ENCODE measurements around the gene PTPN13.
A peak's percentile ranks its signal among the peaks of the same experiment; 100 is the strongest.

Gene PTPN13

DNA sequence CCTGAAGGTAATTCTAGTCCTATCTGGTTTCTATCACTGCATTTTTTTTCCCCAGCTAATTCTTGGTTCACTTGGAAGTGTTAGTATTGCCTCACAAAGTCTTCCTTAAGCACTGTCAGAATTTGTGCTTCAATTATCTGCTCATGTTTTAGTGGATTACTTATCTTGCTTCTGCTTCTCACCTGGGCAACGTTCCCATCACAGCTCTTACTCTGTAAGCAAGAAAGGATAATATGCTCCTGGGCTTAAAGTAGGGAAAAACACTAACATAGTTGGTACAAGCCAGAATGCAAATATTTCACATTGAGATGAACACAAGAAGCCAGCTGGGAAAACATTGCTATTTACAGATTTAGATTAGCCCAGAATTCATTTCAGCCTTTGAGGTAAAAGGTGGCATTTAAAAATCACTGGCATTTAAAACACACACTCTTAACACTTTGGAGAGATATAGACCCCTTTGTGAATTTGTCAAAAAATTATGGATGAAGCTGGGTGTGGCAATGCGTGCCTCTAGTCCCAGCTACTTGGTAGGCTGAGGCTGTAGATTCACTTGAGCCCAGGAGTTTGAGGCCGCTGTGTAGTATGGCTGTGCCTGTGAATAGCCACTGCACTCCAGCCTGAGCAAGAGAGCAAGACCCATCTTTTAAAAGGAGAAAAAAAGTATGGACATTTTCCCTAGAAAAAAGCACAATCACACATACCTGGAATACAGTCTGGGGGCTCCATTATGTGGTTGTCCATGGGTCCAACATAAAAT is 6.6 kb upstream of the PTPN13 start:
- DNase-seq (ENCODE audit: low spot score), result no peak

DNA sequence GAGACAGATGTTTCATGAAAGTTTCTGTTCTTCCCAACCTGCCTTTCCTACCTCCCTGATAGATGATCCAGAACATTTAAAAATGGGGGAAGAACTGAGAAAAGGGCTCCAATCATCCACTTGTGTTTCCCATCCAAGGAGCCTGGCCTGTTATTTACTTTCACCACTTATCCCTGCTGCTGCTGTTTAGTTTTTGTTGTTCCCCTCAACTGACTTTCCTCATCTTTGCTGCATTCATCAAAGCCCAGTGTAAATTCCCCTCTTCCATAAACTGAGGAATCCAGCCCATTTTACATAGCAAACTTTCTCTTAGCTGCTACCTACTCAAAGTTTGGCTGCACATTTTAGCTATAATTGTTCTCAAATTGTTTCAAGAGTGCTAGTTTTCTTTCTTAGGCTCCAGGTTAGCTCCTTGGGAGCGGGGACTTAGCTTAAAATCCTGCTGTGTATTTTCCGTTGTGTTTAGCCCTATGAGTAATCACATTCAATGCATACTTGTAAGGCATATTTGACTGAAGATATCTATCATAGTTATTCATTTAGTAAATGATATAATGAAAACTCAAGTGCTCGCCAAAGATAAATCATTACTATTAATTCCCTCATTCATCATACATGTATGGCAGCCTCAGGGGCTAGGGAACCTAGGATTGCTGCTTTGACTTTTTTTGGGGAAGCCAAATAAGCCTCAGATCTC is 1.4 kb upstream of the PTPN13 start:
- peak; percentile 87 for DNase-seq (ENCODE audit: low spot score)

DNA sequence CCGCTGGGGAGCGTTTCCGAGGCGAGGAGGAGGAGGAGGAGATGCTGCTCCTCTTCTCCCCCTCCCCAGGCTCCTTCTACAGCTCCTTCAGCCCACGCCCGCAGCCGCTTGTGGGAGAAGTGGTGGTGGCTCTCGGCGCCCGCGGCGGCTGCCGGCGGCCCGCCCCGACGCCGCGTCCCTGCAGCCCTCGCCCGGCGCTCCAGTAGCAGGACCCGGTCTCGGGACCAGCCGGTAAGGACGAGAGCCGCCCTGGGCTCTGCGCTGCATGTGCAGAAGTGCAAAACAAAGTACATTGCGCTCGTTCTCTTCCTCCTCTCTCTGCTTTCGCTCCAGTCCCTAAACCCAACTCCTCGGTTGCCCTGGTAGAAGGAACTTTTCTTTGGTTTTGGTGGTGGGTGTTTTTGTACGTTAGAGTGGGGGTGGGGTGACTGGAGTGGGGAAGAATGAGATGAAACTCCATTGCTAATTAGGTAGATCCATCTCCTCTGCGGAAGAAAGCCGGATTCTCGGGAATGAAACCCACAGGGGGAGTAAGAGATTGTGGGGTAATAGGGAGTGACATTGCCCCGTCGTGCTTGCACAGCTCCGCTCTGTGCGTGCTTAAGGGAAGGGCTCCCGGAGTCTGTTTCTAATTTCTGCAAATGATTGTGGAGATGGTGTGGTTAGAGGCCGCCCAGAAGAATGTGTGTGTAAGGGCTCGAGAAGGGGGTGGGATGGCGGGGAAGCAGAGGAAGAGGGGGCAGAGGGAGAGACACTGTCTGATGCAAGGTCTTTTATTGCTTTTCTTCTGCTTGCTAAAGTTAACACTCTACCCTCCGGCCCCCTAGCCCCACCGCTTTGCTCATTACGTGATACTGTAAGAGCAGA is 677 bp downstream of the PTPN13 start:
- DNase-seq (ENCODE audit: low spot score), result peak; percentile 78

DNA sequence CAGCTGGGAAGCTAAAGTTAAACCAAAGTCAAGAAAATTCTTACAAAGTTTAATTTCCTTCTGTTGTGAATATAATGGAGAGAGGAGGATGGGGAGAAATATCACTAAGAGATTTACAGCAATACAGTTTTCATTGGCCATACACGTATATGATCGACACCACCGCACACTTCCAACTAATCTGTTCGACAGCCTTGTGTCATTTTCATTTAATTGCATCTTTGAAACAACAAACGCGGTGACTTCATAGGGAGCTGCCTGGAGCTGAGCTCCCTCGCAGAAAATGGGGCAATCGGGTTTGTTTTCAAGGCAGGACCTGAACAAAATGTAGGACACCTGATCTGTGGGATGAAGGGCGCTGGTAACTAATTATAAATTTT is 1.3 kb downstream of the PTPN13 start:
- peak; percentile 43 for DNase-seq (ENCODE audit: low spot score)

DNA sequence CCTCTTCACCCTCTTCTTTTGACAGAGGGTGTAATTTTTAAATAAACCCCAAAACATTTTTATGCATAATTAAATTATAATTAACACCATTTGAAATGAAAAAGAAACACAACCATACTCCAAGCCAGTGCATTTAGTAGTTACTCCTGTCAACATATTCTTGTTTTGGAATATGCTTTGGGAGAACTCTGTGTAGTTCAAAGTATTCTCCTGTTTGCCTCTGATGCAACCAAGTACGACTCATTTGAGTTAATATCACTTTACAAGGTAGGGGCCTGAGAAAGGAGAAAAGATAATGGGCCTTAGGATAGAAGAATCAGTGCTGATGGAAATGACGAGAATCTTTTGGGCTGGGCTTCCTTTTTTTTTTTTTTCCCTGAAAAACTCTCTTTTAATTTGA is 2.7 kb downstream of the PTPN13 start:
- DNase-seq (ENCODE audit: low spot score), result no peak

DNA sequence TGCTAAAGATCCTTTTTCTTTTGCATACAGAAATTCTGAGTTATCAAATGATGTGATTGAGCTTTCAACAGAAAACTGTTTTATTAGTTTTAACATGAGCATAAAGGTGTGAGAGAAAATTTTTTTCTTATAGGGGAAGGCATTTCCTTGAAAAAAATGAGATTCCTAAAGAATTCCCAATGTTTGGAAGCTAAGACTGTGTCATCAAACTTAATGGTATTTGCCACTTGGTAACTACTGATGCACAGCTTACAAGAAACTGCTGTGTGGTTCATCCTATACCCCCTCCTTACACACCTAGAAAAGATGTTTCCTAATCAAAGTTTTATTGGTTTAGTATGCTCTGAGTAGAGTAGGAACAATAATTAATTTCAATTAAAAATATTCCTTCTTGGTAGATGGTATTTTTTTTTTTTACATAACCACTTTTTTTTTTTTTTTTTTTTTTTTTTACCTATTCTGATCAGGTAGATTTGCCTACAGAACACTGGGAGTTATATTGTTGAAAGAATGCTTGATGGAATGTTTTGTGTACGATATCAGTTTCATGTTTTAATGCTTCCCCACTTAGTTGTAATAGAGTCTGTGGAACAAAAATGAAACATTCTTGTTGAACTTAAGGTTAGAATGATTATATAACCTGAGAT is 6.0 kb downstream of the PTPN13 start:
- DNase-seq (ENCODE audit: low spot score), result peak; percentile 30

DNA sequence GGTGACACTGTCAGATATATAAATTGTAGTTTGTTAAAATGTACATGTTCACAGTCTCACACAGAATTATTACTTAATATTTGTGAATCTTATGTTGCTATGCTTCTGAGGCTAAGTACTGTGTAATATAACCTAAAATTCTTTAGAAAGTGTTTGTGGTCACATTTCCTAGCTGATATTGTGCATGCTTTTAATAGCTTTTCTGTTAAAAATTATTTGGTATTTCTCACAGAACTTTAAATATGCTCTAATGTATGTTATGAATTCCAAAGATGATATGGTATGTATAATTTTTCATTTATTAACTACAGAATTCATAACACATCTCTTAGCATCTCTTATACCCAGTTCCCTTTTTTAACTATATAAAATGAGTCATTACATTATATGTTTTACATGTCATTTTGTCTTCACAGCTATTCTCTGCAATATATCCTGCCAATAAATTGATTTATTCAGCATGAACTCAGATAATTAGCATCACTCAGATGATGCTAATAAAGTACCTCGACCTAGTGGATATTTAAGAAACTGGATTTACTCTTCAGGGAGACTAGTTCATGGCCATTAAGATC is 9.3 kb downstream of the PTPN13 start:
- DNase-seq (ENCODE audit: low spot score), result no peak

DNA sequence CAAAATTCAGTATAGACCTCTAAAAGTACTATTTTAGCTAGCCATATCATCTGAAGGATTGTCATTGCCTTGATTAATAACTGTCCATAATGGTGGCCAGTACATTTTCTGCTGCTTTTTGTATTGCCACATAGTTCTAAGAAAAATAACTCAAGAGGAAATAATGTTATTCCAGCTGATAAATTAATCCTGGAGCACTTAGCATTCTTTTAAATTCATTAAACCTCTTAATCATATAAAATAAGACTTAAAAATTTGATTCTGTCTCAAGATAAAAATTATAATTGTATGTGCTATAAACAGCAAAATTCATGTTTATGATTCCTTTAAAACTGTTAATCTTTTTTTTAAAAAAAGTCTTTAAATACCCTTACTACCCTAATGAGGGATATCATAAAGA is 12.7 kb downstream of the PTPN13 start:
- DNase-seq (ENCODE audit: low spot score), result no peak

DNA sequence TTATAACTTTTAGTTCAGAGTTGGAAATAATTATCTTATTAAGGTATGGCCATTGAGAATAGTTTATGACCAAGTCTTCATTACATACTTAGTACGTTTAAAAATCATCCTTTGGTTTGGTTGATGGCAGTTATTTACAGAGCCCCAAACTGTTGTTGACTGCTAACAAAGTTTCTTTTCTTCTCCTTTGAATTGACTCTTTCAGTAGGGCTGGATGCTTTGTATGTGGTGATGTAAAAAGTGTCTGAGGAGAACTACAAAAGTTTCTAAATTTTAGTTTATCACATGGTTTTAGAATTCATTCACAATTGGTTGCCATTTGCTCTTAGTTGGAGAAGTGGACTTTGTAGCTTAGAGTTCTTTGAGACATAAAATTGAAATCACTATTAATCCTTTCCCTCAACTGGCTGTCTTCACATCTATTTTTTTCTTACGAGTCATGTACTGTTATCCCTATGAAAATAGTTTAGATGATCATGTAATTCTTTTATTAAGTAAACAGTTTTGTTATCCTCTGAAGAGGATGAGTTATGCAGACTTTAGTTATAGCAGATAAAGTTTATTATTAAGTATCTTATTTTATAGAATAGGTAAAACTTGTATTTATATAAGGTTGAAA is 14.8 kb downstream of the PTPN13 start:
- no peak for DNase-seq (ENCODE audit: low spot score)

DNA sequence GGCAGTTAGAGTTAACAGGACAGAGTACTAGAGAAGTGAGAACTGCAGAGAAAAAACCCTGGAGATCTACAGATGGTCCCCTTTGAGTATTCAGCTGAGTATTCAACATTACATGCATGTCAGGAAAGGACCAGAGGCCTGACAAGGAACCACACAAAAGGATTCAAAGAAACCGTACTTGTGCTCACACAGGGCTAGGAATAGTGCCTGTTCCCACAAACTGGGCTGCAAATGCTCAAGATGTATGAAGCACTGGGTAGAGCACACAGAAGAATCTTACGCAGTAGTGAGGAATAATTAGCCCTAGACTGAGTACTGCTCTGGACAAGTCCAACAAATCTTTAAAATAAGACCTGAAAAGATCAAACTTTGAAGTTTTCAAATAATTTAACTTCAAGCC is 17.6 kb downstream of the PTPN13 start:
- DNase-seq (ENCODE audit: low spot score), result no peak

DNA sequence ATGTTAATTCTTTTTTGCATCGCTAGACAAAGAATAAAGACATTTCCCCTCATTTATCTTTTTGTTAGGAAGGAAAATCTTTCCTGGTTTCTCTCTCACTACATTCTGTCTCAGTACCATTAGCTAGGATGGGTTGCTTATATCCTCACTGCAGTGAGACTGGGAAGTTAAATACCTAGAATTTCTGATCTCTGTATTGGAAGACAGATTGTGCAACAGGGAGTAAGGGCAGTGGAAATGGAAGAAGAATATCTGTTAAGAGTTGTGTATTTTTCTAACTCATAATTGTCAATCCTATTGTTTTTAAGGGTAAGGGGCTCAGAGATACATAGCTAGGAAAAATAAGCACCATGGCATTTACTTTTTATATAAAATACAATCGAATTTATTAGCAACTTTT is 19.6 kb downstream of the PTPN13 start:
- no peak for DNase-seq (ENCODE audit: low spot score)

DNA sequence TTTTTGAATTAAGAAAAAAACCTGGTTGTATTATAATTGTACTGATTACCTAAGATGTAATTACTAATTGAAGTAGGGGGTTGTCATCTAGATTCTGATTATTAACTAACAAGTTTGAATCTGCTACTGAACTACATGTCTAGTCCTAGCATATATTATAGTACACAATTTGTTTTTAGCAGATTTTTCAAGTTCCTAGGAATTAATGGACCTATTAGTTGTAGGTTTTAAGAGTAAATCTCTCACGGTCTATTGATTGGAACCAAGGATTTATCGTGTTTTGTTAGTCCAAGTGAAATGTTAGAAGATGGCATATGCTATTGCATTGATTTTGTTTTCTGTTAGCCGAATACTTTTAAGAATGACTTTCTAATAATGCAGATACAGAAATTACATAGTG is 20.8 kb downstream of the PTPN13 start:
- peak; percentile 10 for DNase-seq (ENCODE audit: low spot score)

DNA sequence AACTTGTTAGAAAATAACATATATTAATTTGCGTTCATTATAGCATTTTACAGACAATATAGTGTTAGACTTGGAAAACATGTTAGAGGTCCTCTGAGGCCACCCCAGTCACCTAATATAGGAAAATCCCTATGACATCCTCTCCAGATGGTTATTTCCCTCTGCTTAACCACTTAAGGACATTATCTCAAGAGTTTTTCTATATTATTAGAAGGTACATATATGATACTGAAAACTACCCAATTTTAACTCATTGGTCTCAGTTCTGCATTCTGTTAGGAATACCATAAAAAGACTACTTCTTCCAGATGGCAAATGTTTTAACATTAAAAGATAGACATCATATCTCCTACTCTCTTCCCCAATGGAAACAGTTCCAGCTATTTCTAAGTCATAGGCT is 21.4 kb downstream of the PTPN13 start:
- DNase-seq (ENCODE audit: low spot score), result no peak

DNA sequence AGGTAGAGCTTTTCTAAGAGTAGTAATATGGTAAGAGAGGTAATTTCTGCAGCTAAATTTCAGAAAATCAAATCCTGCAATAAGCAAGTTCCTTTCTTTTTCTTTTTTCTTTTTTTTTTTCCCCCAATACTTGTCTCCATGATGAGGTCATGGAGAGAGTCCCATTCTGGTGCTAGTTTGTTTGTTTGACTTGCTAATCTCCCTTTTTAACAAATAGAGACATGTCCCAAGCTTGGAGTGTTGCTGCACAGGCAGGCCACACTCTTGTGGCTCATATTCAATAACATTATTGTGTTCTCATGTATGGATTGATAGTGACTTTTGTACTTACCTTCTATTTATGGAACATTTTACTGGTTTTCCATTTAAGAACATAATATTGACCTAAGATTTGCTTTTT is 25.5 kb downstream of the PTPN13 start:
- DNase-seq (ENCODE audit: low spot score), result no peak

DNA sequence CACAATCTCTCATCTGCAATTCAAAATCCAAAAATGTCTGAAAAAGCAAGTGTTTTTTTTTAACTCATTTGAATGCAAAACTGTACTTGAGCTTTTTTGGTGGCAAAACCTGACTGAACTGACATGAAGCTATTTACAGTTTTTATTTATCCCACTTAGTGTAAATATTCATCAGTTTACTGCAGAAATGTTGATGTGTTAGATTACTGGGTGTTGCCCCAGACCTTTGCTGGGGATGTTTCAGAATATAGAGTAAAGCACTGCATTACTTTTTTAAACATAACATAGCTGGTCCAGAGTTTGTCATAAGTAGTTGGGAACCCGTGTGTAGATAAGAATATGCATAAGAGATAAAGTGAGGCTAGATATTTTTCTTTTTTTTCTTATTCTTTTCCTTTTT is 27.3 kb downstream of the PTPN13 start:
- no peak for DNase-seq (ENCODE audit: low spot score)

DNA sequence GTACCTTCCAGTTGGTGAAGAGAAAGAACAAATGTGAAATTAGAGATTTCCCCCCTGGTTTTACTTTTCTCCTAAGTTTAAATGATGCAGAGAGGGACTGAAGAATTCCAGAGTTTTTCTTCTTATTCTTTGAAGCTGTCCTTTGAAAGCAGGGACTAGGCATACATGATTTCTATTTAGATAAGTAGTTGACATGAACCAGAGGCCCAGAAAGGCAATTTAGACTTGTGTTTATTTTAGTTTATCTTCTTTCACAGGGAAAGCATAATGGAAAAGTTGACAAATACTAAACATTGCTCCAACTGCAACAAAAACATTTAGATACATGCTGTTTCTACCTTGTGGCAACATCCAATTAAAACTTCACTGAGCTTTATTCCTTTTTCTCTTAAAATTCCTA is 32.0 kb downstream of the PTPN13 start:
- DNase-seq (ENCODE audit: low spot score), result no peak

DNA sequence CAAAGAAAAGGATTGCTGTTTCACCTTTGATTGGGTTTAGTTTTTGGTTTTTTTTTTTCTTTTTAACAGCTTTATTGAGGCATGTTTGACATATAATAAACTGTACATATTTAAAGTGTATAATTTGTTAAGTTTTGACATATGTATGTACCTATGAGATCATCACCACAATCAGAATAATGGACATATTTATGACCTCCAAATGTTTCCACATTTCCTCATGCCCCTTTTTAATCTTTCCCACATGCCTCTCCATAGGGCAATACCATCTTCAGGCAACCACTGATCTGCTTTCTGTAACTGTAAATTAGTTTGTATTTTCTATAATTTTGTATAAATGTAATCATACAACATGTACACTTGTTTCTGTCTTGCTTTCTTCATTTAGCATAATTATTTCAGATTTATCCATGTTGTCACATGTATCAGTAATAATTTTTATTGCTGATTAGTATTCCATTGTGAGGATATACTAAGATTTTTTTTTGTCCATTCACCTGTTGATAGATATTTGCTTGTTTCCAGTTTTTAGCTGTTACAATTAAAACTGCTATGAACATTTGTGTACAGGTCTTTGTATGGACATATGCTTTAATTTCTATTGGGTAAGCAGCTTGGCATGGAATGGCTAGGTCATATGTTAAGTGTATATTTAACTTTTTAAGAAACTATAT is 33.5 kb downstream of the PTPN13 start:
- DNase-seq (ENCODE audit: low spot score), result no peak

DNA sequence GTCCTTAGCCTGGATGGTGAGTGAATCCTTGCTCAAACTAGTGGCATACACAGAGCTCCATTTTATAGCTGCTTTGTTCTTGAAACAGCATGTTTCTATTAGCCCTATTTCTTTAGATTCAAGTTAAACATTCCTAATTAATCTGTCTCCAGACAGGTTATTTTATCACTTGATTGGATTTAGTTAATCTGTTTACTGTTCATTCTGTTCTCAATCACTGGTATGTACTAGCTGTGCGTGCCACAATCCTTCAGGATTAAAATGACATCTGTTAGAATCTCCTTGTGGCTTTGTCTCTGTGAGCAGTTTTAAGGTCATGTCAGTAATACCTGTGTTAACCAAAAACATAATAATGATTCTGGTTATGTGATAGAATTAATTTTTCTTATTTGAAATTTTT is 36.5 kb downstream of the PTPN13 start:
- DNase-seq (ENCODE audit: low spot score), result no peak

DNA sequence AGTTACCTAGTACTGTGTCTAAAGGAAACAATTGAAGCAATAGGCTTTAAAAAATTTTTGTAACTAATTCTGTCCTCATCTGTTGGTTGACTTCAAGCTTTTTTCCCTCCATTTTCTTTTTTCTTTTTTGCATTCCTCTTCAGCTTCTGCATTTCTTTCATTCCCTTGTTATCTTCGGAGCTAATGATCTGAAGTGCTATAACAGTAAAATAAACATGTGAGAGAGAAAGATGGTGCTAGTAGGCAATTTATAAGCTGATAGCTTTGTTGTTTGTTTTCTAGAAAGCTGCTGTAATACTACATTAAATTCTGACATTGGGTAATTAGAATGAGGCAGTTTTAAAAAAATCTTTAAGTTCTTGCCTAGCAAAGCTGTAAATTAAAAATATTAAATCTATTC is 37.1 kb downstream of the PTPN13 start:
- no peak for DNase-seq (ENCODE audit: low spot score)

DNA sequence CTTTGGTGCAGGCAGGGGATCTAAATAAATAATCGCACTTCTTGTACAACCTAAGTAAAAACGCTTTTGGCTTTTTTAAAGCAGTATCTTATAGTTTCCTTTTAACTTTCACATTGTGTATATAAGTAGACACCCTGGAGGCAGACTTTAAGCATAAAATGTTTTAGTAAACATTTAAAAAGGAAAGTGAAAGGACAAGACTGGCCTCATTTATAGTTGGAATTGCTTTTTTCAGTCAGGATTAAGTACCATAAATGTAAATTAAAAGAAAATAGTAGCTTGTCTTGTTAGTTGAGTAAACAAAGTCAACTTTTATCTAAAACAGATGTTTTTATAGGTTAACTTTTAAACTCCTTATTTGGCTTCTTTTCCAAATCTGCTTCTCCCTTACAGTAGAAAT is 39.7 kb downstream of the PTPN13 start:
- no peak for DNase-seq (ENCODE audit: low spot score)

DNA sequence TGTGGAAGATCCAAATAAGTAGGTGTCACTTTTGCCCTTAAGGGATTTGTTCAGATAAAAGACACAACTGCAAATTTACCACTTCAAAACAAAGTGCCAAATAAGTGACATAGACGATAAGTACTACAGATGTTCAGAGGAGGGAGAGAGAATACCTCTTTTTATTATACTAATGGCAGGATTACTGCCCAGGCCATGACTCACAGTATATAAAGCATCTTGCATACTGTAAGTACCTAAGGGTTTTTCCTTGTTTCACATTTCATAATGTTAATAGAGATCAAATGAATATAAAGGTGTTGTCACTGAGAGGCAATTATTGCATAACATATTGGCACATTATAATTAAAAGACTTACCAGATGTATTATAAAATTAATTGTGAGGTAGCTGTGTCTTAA is 46.4 kb downstream of the PTPN13 start:
- peak; percentile 12 for DNase-seq (ENCODE audit: low spot score)
